Gastroesophageal sphincter (tissue), 3 donors: ENCODE data around the gene MLN.

Experiments
- CTCF ChIP-seq, 4 experiments: fragments of 200-600 bp in 2 of 4; fragments of 450-650 bp in 2 of 4; sonication (generic) in 1 of 4; IDR thresholded peaks; one replicate each; pipeline ENCODE4 v1.5.1; 2017 to 2019; ENCODE audit warnings: antibody characterized with exemption in 4 of 4, mild to moderate bottlenecking in 2 of 4, moderate library complexity in 2 of 4
- POLR2A ChIP-seq, 2 donors: fragments of 450-650 bp; IDR thresholded peaks; one replicate each; pipeline ENCODE4 v1.6.1; 2017; ENCODE audit warnings: antibody characterized with exemption in 2 of 2, mild to moderate bottlenecking in 2 of 2, moderate library complexity in 1 of 2

DNA sequence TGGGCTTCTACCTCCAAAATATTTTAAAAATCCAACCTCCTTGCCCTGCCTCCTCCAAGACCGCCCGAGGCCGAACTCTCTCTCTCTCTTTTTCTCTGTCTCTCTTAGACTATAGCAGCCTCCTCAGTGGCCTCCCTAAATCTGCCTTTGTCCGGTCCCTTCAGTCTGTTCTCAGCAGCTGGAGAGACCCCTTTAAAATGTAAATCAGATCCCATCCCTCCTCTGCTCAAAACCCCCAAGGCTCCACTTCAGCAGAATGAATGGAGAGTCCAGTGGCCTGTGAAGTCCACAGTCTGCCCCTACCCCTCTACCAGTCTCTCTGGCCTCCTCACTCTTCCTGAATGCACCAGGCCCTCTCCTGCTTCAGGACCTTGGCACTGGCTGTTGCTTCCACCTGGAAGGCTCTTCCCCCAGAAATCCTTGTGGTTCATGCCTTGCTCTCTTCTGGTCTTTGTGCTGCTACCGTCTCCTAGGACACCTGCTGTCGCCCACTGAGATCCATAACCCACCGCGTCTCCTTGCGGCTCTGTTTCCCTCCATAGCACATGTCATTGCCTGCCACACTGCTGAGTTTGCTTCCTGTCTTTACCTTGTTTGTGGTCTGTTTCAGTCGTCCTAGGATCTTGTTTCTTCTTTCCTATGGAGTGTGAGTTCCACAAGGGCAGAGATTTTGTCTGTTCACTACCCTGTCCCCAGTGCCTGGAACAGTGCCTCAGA is 6.0 kb downstream of the MLN start:
- no peak for TF ChIP-seq POLR2A (IDR thresholded peaks at IDR 0.05)
- TF ChIP-seq CTCF (IDR thresholded peaks at IDR 0.05), result no peak
